GM19238 (cell line): ENCODE data around the gene PFDN1.
A peak's percentile ranks its signal among the peaks of the same experiment; 100 is the strongest.
"Not testable (repeated sequence)": the region's sequence is repeated elsewhere in the genome, so short reads cannot be mapped to it uniquely, and the experiment has no call there.

Experiments used
- DNase-seq: peaks from one replicate; pipeline ENCODE4 v3.0.0; 2011; ENCODE audit warnings: low spot score; ENCODE audit not compliant: insufficient read length

Gene PFDN1

GRCh38 chr5:140215276-140215675, 87.6 kb downstream of the PFDN1 start:
- DNase-seq: no peak

- DNase-seq: no peak
Measured at GRCh38 chr5:140214831-140215230, 88.1 kb downstream of the PFDN1 start.

GRCh38 chr5:140213370-140213983, 89.4 kb downstream of the PFDN1 start:
- DNase-seq: no peak

- no peak for DNase-seq
Measured at GRCh38 chr5:140208065-140208464, 94.8 kb downstream of the PFDN1 start.

GRCh38 chr5:140207250-140207964, 95.5 kb downstream of the PFDN1 start:
- DNase-seq: peak; percentile 19

GRCh38 chr5:140205952-140206351, 96.9 kb downstream of the PFDN1 start:
- DNase-seq: no peak

GRCh38 chr5:140205216-140205615, 97.7 kb downstream of the PFDN1 start:
- no peak for DNase-seq

GRCh38 chr5:140202610-140203009, 100.3 kb downstream of the PFDN1 start:
- DNase-seq: no peak

GRCh38 chr5:140202078-140202477, 100.8 kb downstream of the PFDN1 start:
- DNase-seq: no peak

- DNase-seq: not testable (repeated sequence)
Measured at GRCh38 chr5:140198915-140199314, 104.0 kb downstream of the PFDN1 start.

- DNase-seq: no peak
Measured at GRCh38 chr5:140197023-140197422, 105.9 kb downstream of the PFDN1 start.

GRCh38 chr5:140196115-140196814, 106.6 kb downstream of the PFDN1 start:
- DNase-seq: no peak
